Osteocyte (in vitro differentiated cells): ENCODE data around the gene METTL14. TPM values are rescaled to one million over a fixed set of nuclear protein-coding genes. Genes with fewer than 3 reads are reported as not detected.
"Not testable (repeated sequence)": the region's sequence is repeated elsewhere in the genome, so short reads cannot be mapped to it uniquely, and the experiment has no call there.

Experiments used
- DNase-seq: peaks from one replicate; pipeline ENCODE4 v3.0.0; 2021; ENCODE audit warnings: mixed read lengths; ENCODE audit not compliant: unreplicated experiment; ENCODE audit errors: extremely low spot score
- H3K27ac Mint-ChIP-seq: one replicate; pipeline ENCODE4 v1.8.0; 2021; ENCODE audit warnings: mild to moderate bottlenecking, mixed read lengths; ENCODE audit not compliant: unreplicated experiment
- H3K27me3 Mint-ChIP-seq: one replicate; pipeline ENCODE4 v1.8.0; 2021; ENCODE audit warnings: mixed read lengths; ENCODE audit not compliant: unreplicated experiment
- H3K36me3 Mint-ChIP-seq: one replicate; pipeline ENCODE4 v1.8.0; 2021; ENCODE audit warnings: mixed read lengths; ENCODE audit not compliant: unreplicated experiment
- H3K4me1 Mint-ChIP-seq: one replicate; pipeline ENCODE4 v1.8.0; 2021; ENCODE audit warnings: mixed read lengths; ENCODE audit not compliant: unreplicated experiment
- H3K4me3 Mint-ChIP-seq: one replicate; pipeline ENCODE4 v1.8.0; 2021; ENCODE audit warnings: mild to moderate bottlenecking, moderate library complexity, mixed read lengths; ENCODE audit not compliant: unreplicated experiment
- H3K9me3 Mint-ChIP-seq: one replicate; pipeline ENCODE4 v1.8.0; 2021; ENCODE audit warnings: mixed read lengths; ENCODE audit not compliant: unreplicated experiment
- long read RNA-seq: library from polyadenylated mRNA; unstranded; transcript quantifications from one replicate; pipeline ENCODE4 v2.0.0, GENCODE V29; 2021
- total RNA-seq: library from RNA; stranded (reverse); gene quantifications from 2 replicates; pipeline ENCODE4 v1.2.1, GENCODE V29; 2021
- TF ChIP-seq, protein P1 (sequence below): fragments of 200-600 bp; sonication (generic); IDR thresholded peaks from 2 replicates; pipeline ENCODE4 v1.5.0; 2021; ENCODE audit warnings: antibody characterized with exemption, mild to moderate bottlenecking, moderate library complexity

Gene METTL14
- total RNA-seq: 52.0 and 54.5 TPM in 2 replicates
- long read RNA-seq, full-length matches to known transcripts: 122 of 145 reads
- long read RNA-seq, partial matches to known transcripts: 3 of 145 reads
- long read RNA-seq, other reads (novel, unspliced or antisense): 20 of 145 reads

GRCh38 chr4:118684873-118685811, at the start of gene METTL14:
METTL14 (plus strand) TSS chr4:118685392; CDS start chr4:118685535, 143 bp downstream.
- Mint-ChIP-seq H3K9me3 (no peaks in the 10 kb centered on the region), H3K4me1 (peaks cover 24% of the 10 kb centered on the region), H3K27ac (peak within 1 kb of the TSS; percentile 97), H3K4me3 (peak within 1 kb of the TSS; percentile 96), H3K36me3 (peaks cover 7% of the 10 kb centered on the region), H3K27me3 (peaks cover 18% of the 10 kb centered on the region)
- TF ChIP-seq, protein P1, sequence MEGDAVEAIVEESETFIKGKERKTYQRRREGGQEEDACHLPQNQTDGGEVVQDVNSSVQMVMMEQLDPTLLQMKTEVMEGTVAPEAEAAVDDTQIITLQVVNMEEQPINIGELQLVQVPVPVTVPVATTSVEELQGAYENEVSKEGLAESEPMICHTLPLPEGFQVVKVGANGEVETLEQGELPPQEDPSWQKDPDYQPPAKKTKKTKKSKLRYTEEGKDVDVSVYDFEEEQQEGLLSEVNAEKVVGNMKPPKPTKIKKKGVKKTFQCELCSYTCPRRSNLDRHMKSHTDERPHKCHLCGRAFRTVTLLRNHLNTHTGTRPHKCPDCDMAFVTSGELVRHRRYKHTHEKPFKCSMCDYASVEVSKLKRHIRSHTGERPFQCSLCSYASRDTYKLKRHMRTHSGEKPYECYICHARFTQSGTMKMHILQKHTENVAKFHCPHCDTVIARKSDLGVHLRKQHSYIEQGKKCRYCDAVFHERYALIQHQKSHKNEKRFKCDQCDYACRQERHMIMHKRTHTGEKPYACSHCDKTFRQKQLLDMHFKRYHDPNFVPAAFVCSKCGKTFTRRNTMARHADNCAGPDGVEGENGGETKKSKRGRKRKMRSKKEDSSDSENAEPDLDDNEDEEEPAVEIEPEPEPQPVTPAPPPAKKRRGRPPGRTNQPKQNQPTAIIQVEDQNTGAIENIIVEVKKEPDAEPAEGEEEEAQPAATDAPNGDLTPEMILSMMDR: peak; percentile 27
- peak; percentile 97 for DNase-seq

DNA sequence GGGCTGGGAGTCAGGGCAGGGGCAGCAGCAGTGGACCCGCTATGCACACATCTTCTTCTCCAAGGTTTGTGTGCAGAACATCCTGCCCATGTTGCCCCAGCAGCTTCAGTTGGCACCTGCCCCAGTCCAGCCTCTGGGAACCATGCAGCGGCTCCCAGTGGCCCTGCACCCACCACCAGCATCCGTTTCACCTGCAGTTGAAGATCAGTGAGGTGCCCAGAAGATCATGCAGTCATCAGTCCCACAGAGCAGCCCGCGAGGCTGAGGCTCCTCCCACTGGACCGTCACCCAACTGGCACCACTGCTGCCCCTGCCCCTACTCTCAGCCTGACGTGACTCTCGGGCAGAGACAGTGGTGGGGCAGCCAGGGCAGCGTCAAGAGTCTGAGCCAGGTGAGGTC, 49.1 kb upstream of the METTL14 start:
- not testable (repeated sequence) for DNase-seq, H3K9me3 Mint-ChIP-seq, H3K27me3 Mint-ChIP-seq, H3K36me3 Mint-ChIP-seq, H3K4me3 Mint-ChIP-seq, H3K4me1 Mint-ChIP-seq, H3K27ac Mint-ChIP-seq

GRCh38 chr4:118664665-118665064, 20.5 kb upstream of the METTL14 start:
- H3K36me3 Mint-ChIP-seq, H3K27me3 Mint-ChIP-seq, H3K4me1 Mint-ChIP-seq, H3K4me3 Mint-ChIP-seq, H3K9me3 Mint-ChIP-seq, DNase-seq, H3K27ac Mint-ChIP-seq: not testable (repeated sequence)
- TF ChIP-seq, protein P1: peak; percentile 51

DNA sequence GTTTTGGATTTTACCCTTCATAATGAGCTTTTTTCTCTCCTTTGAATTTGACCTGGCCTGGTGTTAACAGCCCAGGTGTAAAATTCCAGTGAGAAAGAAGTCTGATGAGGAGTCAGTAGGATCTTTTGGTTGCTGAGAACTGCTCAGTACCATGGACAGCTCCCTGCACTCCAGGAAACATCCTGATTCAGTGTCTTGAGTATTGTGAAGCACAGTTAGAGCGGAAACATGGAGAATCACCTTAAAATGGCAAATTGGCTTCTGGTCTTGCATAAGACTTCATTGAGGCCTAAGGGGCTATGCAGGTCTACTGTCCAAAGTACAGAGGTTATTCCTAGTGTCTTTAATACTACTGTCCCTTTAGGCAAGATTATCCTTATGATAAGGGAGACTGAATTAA, 16.0 kb upstream of the METTL14 start:
- H3K4me3 Mint-ChIP-seq, H3K4me1 Mint-ChIP-seq, H3K9me3 Mint-ChIP-seq, DNase-seq, H3K27ac Mint-ChIP-seq, H3K36me3 Mint-ChIP-seq: not testable (repeated sequence)
- H3K27me3 Mint-ChIP-seq: peaks cover 17% of the 10 kb centered on the region

- not testable (repeated sequence) for DNase-seq, H3K4me1 Mint-ChIP-seq, H3K4me3 Mint-ChIP-seq, H3K27ac Mint-ChIP-seq, H3K9me3 Mint-ChIP-seq, H3K36me3 Mint-ChIP-seq
- H3K27me3 Mint-ChIP-seq: peaks cover 31% of the 10 kb centered on the region
Observed at GRCh38 chr4:118670968-118671367, 14.2 kb upstream of the METTL14 start.

DNA sequence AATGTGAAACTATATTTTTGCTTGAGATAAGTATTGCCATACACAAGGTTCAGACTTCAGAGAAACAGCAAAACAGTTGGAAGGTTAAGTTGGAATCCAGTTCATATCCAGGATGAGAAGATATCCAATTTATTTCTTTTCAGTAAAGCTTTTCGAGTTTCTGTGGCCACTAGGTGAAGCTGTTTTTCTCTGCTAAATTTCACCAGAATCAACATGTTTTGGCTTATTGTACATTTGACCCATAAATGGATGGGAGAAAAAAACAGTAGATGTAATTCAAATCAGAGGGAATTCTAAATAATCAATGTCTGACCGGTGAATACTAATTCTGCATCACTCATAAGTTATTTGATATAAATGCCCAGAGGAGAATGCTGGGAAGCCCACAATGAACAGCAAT, 9.1 kb upstream of the METTL14 start:
- no peaks in the 10 kb centered on the region for H3K9me3 Mint-ChIP-seq
- H3K27me3 Mint-ChIP-seq: peaks cover 59% of the 10 kb centered on the region
- DNase-seq: no peak
- no peak overlapping the region for H3K27ac Mint-ChIP-seq
- no peaks in the 10 kb centered on the region for H3K36me3 Mint-ChIP-seq
- TF ChIP-seq, protein P1: peak; percentile 22
- no peaks in the 10 kb centered on the region for H3K4me1 Mint-ChIP-seq
- no peak overlapping the region for H3K4me3 Mint-ChIP-seq
